GM18867 (cell line): Measurements from ENCODE around the gene UNC45A.
"Not testable (repeated sequence)": the region's sequence is repeated elsewhere in the genome, so short reads cannot be mapped to it uniquely, and the experiment has no call there.

Experiments
- ATAC-seq: cut with Tn5 transposase; IDR thresholded peaks from one replicate; pipeline ENCODE4 v1.9.1; 2021; ENCODE audit warnings: mild to moderate bottlenecking, moderate library complexity; ENCODE audit not compliant: unreplicated experiment

UNC45A gene

GRCh38 chr15:90934949-90935751 lies at the start of gene UNC45A:
TSS of gene UNC45A (plus strand) at chr15:90935285. CDS start at chr15:90935325, 40 bp downstream.
- ATAC-seq, result peak; percentile 61

GRCh38 chr15:90885432-90886290 lies 49.4 kb upstream of the UNC45A start:
- no peak for ATAC-seq

GRCh38 chr15:90886291-90886614 lies 48.8 kb upstream of the UNC45A start:
- no peak for ATAC-seq

GRCh38 chr15:90887037-90887481 lies 48.0 kb upstream of the UNC45A start:
- ATAC-seq, result no peak

GRCh38 chr15:90889313-90889730 lies 45.8 kb upstream of the UNC45A start:
- no peak for ATAC-seq

- ATAC-seq, result no peak
These were observed 45.2 kb upstream of the UNC45A start for GRCh38 chr15:90889736-90890456.

- ATAC-seq, result no peak
These were observed 44.2 kb upstream of the UNC45A start for GRCh38 chr15:90890839-90891238.

GRCh38 chr15:90891346-90891949 lies 43.6 kb upstream of the UNC45A start:
- ATAC-seq, result no peak

- no peak for ATAC-seq
These were observed 43.1 kb upstream of the UNC45A start for GRCh38 chr15:90892023-90892422.

GRCh38 chr15:90892498-90893174 lies 42.4 kb upstream of the UNC45A start:
- no peak for ATAC-seq

GRCh38 chr15:90893175-90894090 lies 41.7 kb upstream of the UNC45A start:
- ATAC-seq, result no peak

- no peak for ATAC-seq
These were observed 39.4 kb upstream of the UNC45A start for GRCh38 chr15:90895571-90896117.

- not testable (repeated sequence) for ATAC-seq
These were observed 37.9 kb upstream of the UNC45A start for GRCh38 chr15:90897131-90897655.

- no peak for ATAC-seq
These were observed 33.7 kb upstream of the UNC45A start for GRCh38 chr15:90901175-90902039.

GRCh38 chr15:90902040-90902839 lies 32.8 kb upstream of the UNC45A start:
- peak; percentile 74 for ATAC-seq

- ATAC-seq, result peak; percentile 49
These were observed 32.0 kb upstream of the UNC45A start, which contains the start of gene MAN2A2 for GRCh38 chr15:90902840-90903732. TSS of gene MAN2A2 (plus strand) at chr15:90903302. CDS start at chr15:90904208, 906 bp downstream.
